HL-60/S4 treated with retinoic acid at 250 ng/mL for 4 days and 3 days (cell line): Measurements from ENCODE around the gene RACK1.

Experiments
- in situ Hi-C: fragments of 300-500 bp; cut with MboI; formaldehyde crosslinking; loops from 2 replicates; pipeline ENCODE4 v1.7.0; 2022; ENCODE audit warnings: low sequenced_read_pairs

The RACK1 gene

GRCh38 chr5:181234455-181235306 lies 9.0 kb downstream of the RACK1 start:
- in situ Hi-C loops = no loop called here

GRCh38 chr5:181233801-181234454 lies 9.8 kb downstream of the RACK1 start:
- in situ Hi-C loops = no loop called here

GRCh38 chr5:181233088-181233800 lies 10.5 kb downstream of the RACK1 start:
- in situ Hi-C loops = no loop called here

DNA sequence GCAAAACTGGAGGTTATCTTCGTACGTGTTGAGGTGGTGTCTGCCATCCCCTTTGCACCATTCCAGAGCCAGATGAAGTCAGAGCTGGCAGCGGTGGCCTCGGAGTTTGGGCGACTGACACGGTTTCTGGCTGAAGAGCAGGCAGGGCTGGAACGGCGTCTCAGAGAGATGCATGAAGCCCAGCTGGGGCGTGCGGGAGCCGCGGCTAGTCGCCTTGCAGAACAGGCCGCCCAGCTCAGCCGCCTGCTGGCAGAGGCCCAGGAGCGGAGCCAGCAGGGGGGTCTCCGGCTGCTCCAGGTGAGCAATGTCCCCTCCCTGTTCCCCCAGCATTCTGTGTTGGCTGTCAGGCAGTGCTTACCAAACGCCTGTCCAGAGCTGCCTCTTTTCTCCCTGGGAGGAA lies 11.1 kb downstream of the RACK1 start:
- in situ Hi-C loops = no loop called here

DNA sequence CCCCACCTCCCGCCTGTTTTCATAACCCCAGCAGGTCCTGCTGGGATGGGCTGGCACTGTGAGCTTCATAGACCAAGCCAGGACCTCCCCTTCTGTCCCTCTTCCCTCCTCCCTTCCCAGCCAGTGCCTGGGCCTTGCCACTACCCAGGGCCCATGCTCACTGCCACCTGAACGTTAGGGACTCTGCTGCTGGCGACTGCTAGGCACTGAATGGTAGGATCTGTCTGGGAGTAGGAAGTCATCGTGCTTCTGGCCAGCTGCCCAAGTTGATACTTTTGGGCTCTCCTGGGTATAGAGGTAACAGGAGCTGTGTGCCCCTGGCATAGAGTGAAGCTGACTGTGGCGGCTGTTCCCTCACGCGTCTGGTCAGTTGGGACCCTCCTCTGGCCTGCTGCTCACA lies 12.3 kb downstream of the RACK1 start:
- in situ Hi-C loops = no loop called here

DNA sequence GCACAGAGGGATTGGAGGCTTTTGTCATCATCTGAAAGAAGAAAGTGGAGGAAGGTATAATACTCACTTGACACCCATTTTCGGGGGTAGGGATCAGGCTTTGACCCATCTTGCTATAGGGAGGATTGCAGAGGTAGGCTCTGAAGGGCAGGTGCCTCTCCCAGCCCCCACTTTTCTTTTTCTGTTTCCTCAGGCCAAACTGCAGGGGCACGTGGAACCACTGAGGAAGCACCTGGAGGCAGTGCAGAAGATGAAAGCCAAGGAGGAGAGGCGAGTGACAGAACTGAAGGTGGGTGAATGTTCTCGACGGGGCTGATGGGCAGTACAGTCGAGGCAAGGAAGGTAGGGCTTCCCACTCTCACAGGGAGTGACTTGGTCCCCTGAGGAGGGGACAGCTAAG lies 13.2 kb downstream of the RACK1 start:
- in situ Hi-C loops = no loop called here

DNA sequence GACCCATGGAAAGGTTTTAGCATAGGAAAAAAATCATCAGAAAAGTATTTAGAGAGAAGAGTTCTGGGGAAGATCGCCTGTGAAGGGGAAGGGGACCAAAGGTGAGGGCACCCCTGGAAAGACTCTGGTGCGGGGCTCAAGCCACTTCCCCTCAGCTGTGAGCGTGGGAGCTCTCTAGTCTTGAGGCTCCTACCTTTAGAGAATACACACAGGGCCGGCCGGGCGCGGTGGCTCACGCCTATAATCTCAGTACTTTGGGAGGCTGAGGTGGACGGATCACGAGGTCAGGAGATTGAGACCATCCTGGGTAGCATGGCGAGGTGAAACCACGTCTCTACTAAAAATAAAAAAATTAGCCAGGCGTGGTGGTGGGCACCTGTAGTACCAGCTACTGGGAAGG lies 13.7 kb downstream of the RACK1 start:
- in situ Hi-C loops = no loop called here

DNA sequence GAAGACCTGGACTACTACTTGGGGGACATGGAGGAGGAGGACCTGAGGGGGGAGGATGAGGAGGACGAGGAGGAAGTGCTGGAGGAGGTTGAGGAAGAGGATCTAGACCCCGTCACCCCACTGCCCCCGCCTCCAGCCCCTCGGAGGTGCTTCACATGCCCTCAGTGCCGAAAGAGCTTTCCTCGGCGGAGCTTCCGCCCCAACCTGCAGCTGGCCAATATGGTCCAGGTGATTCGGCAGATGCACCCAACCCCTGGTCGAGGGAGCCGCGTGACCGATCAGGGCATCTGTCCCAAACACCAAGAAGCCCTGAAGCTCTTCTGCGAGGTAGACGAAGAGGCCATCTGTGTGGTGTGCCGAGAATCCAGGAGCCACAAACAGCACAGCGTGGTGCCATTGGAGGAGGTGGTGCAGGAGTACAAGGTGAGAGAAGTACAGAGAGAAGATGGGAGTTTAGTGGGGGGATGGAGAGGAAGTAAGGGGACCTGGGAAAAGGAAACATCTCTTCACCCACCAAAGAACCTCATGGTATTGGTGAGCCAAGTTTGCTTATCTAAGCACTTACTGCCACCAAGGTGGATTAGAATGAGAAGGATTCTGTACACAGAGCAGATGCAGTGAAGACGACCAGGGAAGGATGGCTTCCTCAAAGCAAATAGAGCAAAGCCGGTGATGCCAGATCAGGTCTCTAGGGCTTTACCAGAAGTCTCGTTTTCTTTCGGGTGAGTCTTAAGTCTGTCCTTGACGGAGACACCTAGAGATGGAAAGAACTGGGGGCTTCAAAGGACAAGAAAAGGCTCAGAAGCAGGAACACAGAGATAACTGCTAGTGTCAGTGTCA lies 19.1 kb downstream of the RACK1 start:
- in situ Hi-C loops = no loop called here

GRCh38 chr5:181223729-181224389 lies 19.8 kb downstream of the RACK1 start:
- in situ Hi-C loops = no loop called here

DNA sequence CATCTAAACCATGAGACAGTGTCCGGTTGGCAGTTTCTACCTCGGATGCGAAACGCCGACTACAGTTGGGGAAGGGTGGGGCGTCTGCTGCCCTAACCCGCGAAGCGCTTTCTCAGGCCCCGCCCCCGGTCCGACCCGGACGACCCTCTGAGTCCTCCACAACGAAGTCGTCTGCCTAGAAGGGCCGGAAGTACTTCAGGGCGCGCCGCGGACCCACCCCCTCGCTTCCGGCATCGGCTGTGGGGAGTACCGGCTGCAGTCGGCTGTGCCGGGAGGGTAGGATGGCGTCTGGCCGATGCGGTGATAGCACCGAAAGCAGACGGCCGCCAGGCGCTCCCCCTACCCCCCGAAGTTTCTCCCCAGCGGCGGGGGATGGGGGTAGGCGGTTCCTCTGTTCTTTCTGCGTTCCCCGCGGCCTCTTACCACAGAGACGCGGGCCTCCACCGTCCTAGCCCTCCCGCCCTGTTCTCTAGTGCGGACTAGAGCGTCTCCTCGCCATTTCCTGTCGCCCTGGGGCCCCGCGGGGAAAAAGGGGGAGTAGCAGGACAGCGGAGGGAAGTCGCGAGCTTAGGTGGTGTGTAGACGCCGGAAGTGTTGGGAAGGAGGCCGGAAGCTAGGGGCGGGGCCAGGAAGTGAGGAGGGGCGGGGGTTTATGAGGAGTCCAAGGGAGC lies 20.5 kb downstream of the RACK1 start, which contains the start of gene TRIM41:
Gene TRIM41, plus strand, starts transcription at position 224 of the 671 bp plus-strand sequence. CDS start 719 bp downstream, outside the sequence.
- in situ Hi-C loops = no loop called here

- in situ Hi-C loops = no loop called here
Observed at GRCh38 chr5:181222630-181223057, 21.1 kb downstream of the RACK1 start.

DNA sequence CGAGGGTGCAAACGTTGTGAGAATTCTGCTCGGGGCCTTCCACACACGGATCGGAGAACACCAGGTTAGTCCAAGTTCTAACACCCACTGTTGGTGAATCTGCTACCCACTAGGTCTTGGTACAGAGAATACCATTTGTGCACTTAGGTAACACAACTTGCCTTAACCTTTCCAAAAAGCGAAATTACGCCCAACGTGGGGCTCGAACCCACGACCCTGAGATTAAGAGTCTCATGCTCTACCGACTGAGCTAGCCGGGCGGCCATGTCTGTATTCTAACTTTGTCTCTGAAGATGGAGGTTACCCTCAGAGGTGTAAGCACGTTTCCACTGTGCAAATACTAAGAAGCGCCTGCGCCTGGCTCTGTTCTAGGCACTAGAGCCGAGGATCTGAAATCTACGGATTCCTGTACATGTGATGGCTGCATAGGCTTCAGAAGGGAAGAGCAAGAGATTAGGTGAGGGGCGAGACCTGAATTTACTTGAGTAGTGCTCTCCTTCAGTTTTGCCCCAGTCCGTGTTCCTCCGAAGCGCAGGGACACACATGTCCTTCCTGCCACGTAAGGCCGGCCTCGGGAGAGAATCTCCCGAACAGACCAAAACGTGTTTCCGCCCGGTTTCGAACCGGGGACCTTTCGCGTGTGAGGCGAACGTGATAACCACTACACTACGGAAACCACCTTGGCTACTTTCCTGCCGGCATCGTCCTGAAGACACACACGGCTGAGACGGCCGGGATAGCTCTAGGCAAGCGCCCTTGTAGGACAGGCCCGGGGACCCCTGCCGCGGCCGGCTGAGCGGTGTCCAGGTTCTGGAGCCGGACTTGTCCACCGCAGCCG lies 21.7 kb downstream of the RACK1 start:
- in situ Hi-C loops = no loop called here

GRCh38 chr5:181221105-181221791 lies 22.5 kb downstream of the RACK1 start:
- in situ Hi-C loops = no loop called here

GRCh38 chr5:181220178-181220515 lies 23.6 kb downstream of the RACK1 start:
- in situ Hi-C loops = no loop called here

DNA sequence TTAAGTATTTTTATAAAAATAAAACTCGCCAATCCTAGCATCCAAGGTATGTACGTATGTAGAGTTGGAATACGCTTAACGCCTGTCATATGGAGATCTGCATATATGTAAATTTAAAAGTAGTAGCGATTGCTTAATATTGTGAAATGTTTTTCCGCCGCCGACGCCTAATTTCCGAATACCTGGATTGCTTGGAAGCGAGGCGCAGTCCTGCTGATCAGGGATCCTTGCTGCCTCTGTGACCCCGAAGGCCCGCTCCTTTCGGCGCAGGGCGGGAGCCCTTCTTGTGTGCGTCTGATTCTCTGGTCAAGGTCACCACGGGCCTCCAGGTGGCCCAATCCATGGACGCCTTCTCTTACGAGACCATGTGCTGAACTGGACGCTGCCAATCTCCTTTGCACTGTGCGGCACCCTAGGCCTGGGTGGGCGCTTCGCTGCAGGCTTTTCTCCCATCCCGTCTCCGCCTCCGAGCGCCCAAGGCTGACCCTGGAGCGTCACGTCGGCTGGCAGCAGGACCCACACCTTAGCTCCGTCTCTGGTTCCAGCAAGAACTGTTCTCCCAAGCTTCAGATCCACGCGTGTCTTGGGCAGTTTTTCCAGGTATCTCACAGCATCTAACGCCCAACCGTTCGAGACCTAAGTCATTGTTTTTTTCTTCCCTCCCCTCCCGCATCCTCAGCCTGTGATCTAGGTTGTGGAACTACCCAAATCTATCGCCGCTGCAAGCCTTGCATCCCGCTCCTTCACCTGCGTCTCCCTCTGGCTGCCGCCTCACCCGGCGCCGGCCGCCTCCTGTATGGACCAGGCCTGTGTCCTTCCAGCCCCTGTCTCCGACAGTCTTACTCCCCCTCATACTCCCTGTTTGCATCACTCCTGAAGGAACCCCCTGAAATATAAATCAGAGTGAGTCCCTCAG lies 24.2 kb downstream of the RACK1 start:
- in situ Hi-C loops = no loop called here

DNA sequence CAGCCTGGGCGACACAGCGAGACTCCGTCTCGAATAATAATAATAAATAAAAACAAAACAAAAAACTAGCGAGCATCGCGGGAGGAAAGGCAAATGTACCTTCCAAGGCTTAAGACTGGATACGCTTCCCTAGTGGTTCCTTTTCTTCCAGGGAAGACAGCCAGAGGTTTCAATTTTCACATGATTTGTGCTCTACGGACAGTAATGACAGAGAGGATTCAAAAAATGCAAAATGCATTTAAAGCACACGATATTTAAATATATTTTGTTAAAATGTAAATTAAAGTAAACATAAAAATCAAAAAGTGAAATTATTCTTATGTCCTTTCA lies 24.9 kb downstream of the RACK1 start:
- in situ Hi-C loops = no loop called here

GRCh38 chr5:181217803-181218062 lies 26.0 kb downstream of the RACK1 start:
- in situ Hi-C loops = no loop called here
